Left renal cortex interstitium (tissue), 4 donors: ENCODE data around the gene ZSWIM1. TPM values are rescaled to one million over a fixed set of nuclear protein-coding genes. Genes with fewer than 3 reads are reported as not detected.

Experiments
- DNase-seq, 4 donors: peaks; one replicate each; pipeline ENCODE4 v3.0.0-alpha.2; 2013; ENCODE audit warnings: low read depth in 4 of 4, low spot score in 2 of 4, missing footprints in 1 of 4
- polyA plus RNA-seq, 4 donors: library from polyadenylated mRNA; unstranded; fragments of 120-200 nt; gene quantifications; one replicate each; pipeline ENCODE4 v1.2.1, GENCODE V29; 2013; ENCODE audit not compliant: insufficient read length in 4 of 4

ZSWIM1 gene
- 10 to 100 TPM; 13.3 to 18.5 (median 15.7) TPM for polyA plus RNA-seq

DNA sequence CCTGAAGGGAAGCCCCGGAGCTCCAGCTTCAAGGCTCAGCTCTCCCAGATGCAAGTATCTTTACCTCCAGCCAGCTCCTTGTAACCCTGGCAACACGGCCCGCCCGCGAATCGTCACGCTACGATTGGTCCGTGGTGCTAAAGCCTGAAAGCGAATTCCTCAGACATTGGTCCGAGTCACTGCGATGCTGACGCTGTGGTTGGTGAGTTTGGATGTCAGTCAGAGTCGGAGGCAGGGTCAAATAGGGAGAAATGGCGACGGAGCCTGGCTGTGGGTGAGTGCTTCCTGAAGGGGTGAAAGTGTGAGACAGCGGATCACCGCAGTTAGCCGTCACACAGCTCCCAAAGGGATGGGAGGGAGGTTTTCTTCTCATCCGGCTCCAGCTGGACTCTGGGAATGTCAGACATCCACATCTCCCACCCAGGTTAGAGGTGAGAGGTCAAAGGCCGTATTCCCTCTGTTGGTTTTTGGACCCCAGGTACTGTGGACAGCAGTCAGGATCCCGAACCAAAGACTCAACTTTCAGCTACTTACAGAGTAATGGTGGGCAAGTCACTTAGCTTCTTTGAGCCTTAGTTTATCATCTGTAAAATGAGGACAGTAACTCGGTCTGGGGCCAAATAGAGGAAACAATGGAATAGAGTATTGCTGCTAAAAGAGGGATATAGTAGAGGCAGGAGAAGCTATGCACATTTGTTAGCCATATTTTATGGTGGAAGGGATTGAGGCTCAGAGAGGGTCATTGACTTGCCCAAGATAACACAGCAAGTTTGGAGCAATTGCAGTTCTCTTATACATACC lies at the start of gene ZSWIM1:
ZSWIM1 (plus strand) TSS at position 240 of the 801 bp plus-strand sequence. CDS start 1,366 bp downstream, outside the sequence.
- DNase-seq, result peak; percentile 97 to 100 (median 98)

DNA sequence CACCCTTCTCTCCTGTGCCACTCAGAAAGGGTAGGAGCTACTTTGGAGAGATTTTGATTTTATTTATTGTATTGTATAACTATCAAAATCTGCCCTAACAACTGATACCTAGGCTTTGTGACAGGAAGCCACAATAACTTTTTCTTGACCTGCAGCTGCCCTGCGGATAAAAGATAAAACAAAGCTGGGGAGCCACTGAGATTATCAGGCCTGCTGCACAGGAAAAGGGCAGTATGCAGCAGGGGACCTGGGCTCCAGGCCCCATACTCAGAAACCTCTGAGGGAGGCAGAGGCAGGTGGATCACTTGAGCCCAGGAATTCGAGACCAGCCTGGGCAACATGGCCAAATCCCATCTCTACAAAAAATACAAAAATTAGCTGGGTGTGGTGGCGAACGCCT lies 48.4 kb upstream of the ZSWIM1 start:
- no peak for DNase-seq

DNA sequence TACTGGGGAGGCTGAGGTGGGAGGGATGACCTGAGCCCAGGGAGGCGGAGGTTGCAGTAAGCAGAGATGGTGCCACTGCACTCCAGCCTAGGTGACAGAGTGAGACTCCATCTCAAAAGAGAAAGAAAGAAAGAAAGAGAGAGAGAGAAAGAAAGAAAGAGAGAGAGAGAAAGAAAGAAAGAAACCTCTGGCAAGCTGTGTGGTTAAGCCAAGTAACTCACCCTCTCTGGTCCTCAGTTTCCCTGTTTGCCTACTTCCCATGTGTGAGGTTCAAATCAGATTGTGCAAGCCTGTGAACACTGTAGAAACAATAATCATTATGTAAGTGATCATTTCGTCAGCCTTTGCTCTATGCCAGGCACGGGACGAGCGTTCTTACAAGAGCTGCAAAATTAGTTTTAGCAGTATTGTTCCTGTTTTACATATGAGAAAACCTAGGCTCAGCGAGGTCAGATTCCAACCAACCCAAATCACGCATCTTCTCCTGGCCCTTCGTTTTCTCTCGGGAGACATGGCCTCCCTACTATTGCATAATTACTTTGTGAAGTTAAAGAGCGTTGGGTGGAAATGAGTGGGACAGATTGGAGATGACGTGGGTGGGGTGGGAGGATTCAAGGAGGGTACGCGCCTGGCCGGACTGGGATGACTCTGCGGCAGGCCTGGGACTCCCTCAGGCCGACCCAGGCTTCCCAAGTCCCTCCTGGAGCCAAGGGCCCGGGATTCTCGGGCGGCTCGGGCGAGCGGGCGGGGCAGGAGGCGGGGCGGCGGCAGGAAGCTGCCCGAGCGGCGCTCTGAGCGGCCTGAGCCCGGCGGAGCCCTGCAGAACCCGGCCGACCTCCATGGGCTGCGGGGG lies 47.8 kb upstream of the ZSWIM1 start, which contains the start of gene SNX21:
SNX21 (plus strand) TSS at position 770 of the 853 bp plus-strand sequence. CDS start 121 bp downstream, outside the sequence.
- DNase-seq, result peak in 1 of 4 donors; percentile 75

DNA sequence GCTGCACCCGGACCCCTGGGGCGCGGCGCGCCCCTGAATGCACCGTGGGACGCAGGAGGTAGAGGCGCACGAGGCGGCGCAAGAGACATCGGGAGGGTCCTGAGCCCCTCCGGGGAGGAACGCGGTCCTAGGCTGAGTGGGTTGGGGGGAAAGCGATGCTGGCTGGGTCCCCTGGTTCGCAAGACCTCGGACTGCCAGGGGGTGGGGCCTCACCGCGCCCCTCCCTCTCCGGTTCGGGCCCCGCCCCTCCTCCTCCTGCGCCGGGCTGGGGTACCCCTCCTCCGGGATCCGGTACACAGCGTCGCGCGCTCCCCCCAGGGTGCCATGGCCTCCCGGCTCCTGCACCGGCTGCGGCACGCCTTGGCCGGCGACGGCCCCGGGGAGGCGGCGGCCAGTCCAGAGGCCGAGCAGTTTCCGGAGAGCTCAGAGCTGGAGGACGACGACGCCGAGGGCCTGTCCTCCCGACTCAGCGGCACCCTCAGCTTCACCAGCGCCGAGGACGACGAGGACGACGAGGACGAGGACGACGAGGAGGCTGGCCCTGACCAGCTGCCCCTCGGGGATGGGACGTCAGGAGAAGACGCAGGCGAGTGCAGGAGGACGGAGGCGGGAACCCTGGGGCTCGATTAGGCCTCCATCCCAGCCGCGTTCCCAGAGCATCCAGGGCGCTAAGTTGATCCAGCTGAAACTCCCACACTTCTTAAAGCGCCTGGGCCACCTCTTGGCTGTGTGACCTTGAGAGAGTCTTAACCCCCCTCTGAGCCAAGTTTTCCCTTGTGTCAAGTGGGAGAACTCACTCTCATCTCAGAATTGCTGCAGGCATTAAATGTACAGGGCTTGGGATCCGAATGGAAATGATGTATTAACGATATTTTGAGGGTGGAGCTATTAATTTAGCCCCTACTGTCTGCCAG lies 46.9 kb upstream of the ZSWIM1 start:
- peak in 3 of 4 donors; percentile 62 to 77 (median 75) for DNase-seq

DNA sequence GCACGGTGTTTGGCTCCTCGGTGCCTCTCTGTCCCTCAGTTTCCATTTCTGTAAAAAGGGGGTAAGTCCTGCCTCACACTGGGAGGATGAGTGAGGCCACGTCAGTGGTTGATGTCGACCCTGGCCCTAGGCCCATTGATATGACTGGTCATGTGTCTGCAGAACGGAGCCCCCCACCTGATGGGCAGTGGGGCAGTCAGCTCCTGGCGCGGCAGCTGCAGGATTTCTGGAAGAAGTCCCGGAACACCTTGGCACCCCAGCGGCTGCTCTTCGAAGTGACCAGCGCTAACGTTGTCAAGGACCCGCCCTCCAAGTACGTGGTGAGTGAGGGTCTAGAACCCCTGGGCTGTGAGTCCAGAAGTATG lies 46.2 kb upstream of the ZSWIM1 start:
- DNase-seq, result no peak

DNA sequence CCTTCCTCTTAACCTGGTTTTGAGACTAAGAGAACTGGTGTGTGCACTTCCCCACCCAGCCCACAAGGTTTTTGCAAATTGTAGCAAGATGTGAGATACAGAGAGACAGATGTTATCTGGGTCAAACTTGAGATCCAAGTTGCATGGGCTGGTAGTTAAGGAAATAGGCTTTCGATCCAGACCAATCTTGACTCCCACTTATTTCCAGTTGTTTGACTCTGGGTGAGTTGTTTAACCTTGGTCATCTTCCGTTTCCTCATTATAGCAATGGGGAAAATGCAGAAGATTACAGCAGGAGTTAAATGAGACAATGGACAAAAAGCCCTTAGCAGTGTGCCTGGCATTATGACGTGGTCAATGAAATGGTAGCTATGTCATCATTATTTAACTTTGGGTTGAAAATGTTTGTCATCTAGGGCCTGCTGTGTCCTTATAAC lies 45.7 kb upstream of the ZSWIM1 start:
- DNase-seq, result no peak

DNA sequence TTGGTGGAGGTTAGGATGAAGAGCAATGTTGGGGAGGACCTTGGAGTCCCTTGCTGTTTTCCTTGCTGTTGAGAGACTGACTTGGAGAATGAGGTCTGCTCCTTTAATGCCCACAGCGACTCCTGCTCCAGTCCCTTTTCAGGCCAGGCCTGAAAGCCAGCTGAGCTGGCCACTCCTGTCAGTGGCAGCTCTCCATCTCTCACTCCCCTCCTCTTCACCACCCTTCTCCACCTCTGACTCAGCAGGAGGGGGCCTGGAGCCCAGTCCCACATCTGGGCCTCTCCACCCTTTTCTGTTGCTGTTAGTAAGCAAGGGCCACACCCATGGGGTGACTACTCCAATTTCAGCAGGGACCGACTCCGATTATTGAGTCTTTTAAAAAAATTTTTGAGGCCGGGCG lies 45.2 kb upstream of the ZSWIM1 start:
- DNase-seq, result no peak

DNA sequence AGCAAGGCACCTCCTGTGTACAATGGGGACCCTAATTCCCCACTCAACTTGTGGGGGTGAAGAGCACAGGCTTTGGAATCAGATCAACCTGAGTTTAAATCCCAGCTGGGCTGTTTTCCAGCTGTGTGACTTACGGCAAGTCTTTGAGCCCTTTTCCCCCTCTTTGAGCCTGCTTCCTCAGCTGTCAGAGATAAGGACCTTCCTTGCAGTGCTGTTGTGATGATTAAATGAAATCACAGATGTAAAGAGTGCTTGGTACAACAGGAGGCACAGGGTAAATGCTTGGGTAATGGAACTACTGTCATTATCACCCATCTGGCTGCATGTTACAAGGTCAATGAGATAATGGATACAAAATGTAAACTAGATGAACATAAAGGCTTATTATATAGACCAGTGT lies 44.2 kb upstream of the ZSWIM1 start:
- no peak for DNase-seq

DNA sequence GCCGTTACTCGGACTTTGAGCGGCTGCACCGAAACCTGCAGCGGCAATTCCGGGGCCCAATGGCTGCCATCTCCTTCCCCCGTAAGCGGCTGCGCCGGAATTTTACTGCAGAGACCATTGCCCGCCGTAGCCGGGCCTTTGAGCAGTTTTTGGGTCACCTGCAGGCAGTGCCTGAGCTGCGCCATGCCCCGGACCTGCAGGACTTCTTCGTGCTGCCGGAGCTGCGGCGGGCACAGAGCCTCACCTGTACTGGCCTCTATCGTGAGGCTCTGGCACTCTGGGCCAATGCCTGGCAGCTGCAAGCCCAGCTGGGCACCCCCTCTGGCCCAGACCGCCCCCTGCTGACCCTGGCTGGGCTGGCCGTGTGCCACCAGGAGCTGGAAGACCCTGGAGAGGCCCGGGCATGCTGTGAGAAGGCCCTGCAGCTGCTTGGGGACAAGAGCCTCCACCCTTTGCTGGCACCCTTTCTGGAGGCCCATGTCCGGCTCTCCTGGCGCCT lies 40.3 kb upstream of the ZSWIM1 start:
- DNase-seq, result no peak

DNA sequence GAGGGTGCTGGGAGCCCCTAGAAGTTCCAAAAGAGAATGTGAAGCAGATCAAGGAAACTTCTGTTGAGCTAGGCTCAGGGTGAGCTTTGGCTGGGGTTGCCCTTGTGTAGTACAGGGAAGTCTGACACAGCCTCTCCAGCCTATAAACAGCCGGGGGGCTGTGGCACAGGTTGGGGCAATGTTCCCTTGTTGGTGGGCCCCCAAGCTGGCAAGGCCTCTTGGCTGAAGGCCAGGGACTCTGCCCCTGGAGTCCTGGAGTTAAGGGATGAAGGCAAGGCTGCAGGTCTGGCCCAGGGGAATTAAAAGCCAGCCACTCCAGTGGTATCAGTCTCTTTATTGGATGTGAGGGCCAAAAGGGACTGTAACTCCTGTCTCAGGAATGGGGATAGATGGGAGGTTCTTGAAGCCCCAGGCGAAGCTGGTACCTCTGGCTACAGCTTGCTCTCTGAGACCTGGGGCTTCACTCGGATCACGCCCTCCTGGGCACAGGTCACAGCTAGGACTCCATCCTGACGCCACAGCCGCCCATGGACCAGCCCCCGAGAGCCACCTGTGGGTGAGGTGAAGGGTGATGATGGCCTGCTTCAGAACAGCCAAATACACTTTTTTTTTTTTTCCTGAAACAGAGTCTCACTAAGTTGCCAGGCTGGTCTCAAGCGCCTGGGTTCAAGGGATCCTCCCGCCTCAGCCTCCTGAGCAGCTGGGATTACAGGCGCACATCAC lies 39.5 kb upstream of the ZSWIM1 start:
- DNase-seq, result no peak

DNA sequence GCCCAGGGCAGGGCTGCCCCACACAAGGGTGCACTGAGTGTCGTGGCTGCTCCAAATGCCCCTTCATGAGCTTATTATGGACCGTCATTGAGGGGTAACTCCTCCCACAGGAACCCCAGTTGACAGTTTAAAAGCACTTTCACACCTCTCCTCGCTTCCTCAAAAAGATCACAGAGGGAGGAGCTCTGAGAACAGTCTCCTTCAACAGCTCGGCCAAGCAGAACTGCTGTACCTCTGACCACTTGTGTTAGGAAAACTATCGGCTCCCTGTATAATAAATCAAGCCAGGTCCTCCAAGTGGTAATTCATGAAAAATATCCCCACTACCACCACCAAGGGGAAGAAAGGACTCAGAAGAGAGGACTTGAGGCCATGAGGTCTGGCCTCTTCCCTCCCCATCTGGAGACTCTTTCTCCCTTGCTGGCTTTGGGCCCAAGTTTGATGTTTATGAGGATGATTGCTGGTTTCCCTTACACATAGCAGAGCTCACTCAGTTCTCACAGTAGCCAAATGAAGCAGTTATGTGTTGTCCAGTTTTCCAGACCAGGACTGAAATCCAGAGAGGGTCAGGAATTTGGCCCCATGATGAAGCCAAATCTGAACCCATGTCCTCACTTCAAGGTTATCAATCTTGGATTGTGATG lies 38.7 kb upstream of the ZSWIM1 start:
- no peak for DNase-seq

DNA sequence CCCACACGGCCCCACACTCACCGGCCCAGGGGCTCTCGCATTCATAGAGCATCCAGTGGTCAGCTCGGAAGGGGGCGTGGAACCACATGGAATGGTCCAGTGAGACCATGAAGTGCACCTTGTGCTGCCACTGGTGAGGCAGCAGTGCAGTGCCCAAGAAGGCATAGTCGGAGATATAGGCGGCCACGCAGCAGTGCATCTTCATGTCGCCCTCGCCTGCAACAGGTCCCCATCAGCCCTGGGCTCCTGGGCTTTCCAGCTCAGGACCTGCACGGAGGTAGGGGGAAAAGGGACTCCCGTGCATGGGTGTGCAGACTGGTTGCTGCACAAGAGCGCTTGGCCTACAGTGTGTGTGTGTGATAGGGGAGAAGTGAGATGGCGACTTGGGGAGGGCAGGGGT lies 37.5 kb upstream of the ZSWIM1 start:
- no peak for DNase-seq

DNA sequence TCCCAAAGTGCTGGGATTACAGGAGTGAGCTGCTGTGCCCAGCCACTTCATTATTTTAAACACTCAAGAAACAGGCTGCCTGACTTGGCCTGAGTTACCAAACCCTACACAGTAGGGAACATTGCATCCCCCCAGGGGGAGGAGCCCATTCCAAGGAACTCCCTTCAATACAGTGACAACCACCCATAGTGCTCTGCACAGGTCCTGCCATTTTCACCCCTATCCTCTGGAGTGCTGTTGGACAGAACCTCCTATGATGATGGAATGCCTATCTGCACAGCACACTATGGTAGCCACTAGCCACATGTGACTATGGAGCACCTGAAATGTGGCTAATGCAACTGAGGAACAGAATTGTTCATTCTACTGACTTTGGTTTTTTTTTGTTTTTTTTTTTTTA lies 35.6 kb upstream of the ZSWIM1 start:
- no peak for DNase-seq

DNA sequence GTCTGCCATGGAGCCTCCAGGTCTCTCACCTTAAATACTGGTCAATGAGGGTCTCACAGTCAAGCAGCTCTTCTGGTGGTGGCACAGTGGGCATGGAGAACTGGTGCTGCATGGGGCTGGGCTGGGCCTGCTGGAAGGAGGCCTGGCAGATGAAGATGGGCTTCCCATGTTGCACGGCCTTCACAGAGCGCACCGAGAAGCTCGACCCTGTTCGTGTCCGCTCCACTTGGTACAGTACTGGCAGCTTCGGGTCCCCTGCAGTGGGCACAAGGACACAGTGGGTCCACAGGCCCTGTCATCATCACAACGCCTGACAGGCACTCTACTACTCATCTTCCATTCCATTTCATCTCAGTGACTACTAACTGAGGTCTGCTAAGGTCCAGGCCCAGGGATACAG lies 32.6 kb upstream of the ZSWIM1 start:
- DNase-seq, result no peak

DNA sequence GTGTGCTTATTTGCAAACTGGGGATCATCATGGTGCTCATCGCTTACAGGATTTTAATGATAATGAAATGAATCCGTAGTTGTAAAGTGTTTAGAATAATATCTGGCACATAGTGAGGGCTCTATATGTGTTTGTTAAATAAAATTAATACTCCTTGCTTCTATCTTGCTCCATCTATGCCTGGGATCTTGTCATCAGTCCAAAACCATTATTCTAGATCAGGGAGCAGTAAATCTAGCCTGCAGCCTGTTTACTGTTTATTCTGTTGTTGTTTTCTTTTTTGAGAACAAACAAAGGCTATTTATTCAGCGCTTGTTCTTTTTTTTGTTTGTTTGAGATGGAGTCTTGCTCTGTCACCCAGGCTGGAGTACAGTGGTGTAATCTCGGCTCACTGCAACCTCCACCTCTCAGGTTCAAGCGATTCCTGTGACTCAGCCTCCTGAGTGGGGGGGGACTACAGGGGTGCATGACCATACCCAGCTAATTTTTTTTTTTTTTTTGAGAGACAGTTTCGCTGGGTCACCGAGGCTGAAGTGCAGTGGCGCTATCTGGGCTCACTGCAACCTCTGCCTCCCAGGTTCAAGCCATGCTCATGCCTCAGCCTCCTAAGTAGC lies 32.0 kb upstream of the ZSWIM1 start:
- DNase-seq, result no peak

DNA sequence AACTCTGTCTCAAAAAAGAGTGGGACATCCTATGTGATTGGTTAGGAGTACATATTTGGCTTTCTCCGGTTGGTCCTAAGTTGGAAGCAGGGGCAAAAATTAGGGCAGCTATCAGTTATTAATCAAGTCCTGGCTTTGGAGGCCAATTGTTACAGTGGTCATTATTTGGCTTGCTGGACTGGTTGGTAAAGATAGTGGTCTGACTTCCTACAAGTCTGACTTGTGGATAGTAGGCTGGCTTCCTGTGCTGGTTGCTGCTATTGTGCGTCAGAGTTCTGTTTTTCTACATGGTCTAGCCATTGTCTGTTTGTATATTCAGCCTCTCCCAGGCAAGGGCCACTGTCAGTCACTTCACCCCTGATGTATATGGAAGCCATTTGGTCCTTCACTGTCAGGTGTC lies 30.8 kb upstream of the ZSWIM1 start:
- DNase-seq, result no peak

DNA sequence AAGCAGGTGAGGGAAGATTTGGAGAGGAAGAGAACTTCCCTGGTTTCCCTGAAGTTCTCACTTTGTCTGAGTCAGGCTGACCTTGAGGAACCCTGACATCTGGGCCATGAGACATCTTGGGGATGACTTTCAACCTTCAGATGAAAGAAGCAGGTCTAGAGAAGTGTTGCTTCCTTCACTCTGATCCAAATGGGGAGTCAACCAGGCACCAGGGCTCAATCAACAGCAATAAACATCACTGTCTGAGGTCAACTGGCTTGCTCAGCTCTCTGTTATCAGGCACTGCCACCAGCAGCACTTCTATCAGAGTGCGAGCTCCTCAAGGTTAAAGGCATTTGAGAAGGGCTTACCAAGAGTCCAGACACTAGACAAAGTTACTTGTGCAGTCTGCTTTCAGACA lies 30.1 kb upstream of the ZSWIM1 start:
- no peak for DNase-seq

DNA sequence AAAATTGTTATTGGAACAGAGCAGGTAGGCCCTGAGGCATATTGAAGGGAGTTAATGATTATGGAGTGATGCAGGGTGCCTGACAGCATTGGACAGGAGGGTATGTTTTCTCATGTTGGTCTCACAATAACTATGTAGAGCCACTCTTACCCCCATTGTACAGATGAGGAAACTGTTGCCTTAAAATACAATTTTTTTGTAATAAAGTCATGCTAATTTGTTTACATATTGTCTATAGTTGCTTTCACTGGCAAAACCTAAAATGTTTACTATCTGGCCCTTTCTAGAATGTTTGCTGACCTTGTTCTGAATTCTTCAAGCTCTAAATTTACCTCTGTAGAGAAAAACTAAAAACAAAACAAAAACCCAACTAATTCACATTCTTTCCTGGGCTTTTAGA lies 29.5 kb upstream of the ZSWIM1 start:
- no peak for DNase-seq

DNA sequence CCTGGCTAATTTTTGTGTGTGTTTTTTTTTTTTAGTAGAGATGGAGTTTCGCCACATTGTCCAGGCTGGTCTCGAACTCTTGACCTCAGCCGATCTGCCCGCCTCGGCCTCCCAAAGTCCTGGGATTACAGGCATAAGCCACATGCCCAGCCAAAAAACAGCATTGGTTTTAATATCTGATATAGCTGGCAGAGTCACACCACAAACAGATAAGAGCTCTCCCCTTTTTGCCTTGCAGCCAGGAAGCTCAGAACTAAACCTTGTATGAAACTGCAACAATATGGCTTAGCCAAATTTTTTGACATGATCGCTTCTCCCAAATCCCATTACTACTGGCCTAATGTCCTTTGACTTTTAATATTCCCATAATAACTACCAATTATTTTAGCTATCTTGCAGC lies 28.7 kb upstream of the ZSWIM1 start:
- DNase-seq, result no peak
